ENCODE data around the gene CACHD1.

The CACHD1 gene

GRCh38 chr1:64490213-64490818 lies 20.4 kb downstream of the CACHD1 start:
- DNase-seq (ENCODE audit: low read depth): no peak
- TF ChIP-seq MAX (IDR thresholded peaks at IDR 0.05; ENCODE audit: low read depth, low read length) (no peak), CTCF (IDR thresholded peaks at IDR 0.05; ENCODE audit: low read depth, low read length) (no peak), POLR2A (IDR thresholded peaks at IDR 0.05; ENCODE audit: extremely low read depth, insufficient read length) (no peak), MYC (IDR thresholded peaks at IDR 0.05; ENCODE audit: low read depth, low read length) (no peak)
- no peak overlapping the region for H3K4me3 ChIP-seq (ENCODE audit: low read depth, low read length)

GRCh38 chr1:64492424-64492823 lies 22.5 kb downstream of the CACHD1 start:
- TF ChIP-seq MAX (IDR thresholded peaks at IDR 0.05; ENCODE audit: low read depth, low read length): no peak
- TF ChIP-seq POLR2A (IDR thresholded peaks at IDR 0.05; ENCODE audit: extremely low read depth, insufficient read length): no peak
- no peak for TF ChIP-seq CTCF (IDR thresholded peaks at IDR 0.05; ENCODE audit: low read depth, low read length)
- no peak for TF ChIP-seq MYC (IDR thresholded peaks at IDR 0.05; ENCODE audit: low read depth, low read length)
- DNase-seq (ENCODE audit: low read depth): no peak
- no peak overlapping the region for H3K4me3 ChIP-seq (ENCODE audit: low read depth, low read length)

DNA sequence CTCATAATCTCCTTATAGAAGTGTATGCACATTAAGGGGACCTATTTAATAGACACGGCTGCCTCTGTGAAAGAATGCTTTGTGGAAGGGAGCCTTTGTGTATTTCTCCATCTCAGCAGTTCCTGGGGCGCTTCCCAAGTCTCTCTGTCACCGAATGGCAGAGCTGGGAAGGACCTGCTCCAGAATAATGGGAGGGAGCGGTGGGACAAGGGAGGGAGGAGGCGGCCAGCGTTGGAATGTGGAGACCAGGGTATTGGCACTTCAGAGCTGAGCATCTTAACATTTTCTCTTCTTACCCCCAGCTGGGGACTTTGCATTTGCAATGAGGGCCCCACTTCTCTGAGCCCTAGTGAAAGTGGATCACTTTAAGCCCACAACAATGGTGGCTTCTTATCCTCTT lies 23.9 kb downstream of the CACHD1 start:
- DNase-seq (ENCODE audit: low read depth): no peak
- no peak for TF ChIP-seq CTCF (IDR thresholded peaks at IDR 0.05; ENCODE audit: low read depth, low read length)
- TF ChIP-seq MAX (IDR thresholded peaks at IDR 0.05; ENCODE audit: low read depth, low read length): no peak
- TF ChIP-seq MYC (IDR thresholded peaks at IDR 0.05; ENCODE audit: low read depth, low read length): no peak
- no peak for TF ChIP-seq POLR2A (IDR thresholded peaks at IDR 0.05; ENCODE audit: extremely low read depth, insufficient read length)
- no peak overlapping the region for H3K4me3 ChIP-seq (ENCODE audit: low read depth, low read length)

GRCh38 chr1:64494659-64495058 lies 24.7 kb downstream of the CACHD1 start:
- no peak for TF ChIP-seq MYC (IDR thresholded peaks at IDR 0.05; ENCODE audit: low read depth, low read length)
- no peak for TF ChIP-seq MAX (IDR thresholded peaks at IDR 0.05; ENCODE audit: low read depth, low read length)
- TF ChIP-seq POLR2A (IDR thresholded peaks at IDR 0.05; ENCODE audit: extremely low read depth, insufficient read length): no peak
- TF ChIP-seq CTCF (IDR thresholded peaks at IDR 0.05; ENCODE audit: low read depth, low read length): no peak
- H3K4me3 ChIP-seq (ENCODE audit: low read depth, low read length): no peak overlapping the region
- no peak for DNase-seq (ENCODE audit: low read depth)

DNA sequence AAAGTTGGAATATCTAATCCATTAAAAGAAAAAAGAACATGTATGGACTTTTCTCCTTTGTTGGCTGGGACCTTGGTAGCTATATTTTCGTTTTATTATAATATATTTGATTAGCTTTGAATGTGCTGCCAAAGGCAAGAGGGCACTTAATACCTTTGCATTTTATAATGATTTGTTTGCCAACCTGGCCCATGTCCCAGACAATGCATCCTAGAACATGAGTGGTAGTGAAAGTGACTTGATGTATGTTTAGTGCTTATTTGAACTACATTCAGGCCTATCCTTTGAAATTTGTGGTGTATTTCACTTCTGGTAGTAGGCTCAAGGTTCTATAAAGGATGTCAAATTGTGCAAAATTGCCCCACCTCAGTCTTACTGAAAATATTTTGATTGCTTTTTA lies 25.9 kb downstream of the CACHD1 start:
- H3K4me3 ChIP-seq (ENCODE audit: low read depth, low read length): no peak overlapping the region
- TF ChIP-seq MYC (IDR thresholded peaks at IDR 0.05; ENCODE audit: low read depth, low read length) (no peak), POLR2A (IDR thresholded peaks at IDR 0.05; ENCODE audit: extremely low read depth, insufficient read length) (no peak), MAX (IDR thresholded peaks at IDR 0.05; ENCODE audit: low read depth, low read length) (no peak), CTCF (IDR thresholded peaks at IDR 0.05; ENCODE audit: low read depth, low read length) (no peak)
- no peak for DNase-seq (ENCODE audit: low read depth)

Measured in NB4 (cell line).